GM12878 (cell line): ENCODE results near the gene KDM3B. TPM values are rescaled to one million over a fixed set of nuclear protein-coding genes. Genes with fewer than 3 reads are reported as not detected.

Source experiments
- ASH2L ChIP-seq: fragments of 300-600, 200-600 bp; sonication (generic); IDR thresholded peaks from 2 replicates; pipeline ENCODE4 v1.6.1; 2017; ENCODE audit warnings: low read depth, mild to moderate bottlenecking, borderline replicate concordance
- ATF7 ChIP-seq: fragments of 450-650 bp; IDR thresholded peaks from 2 replicates; pipeline ENCODE4 v1.6.1; 2016; ENCODE audit warnings: low read depth, mild to moderate bottlenecking
- BRCA1 ChIP-seq: IDR thresholded peaks from 2 replicates; pipeline ENCODE4 v1.6.1; 2011; ENCODE audit warnings: low read depth, low read length, improper control_type of control experiment
- CBFB ChIP-seq: IDR thresholded peaks from 2 replicates; pipeline ENCODE4 v1.6.1; 2016; ENCODE audit warnings: antibody characterized with exemption, low read depth
- CEBPB ChIP-seq, 2 experiments: fragments of 150-350 bp in 1 of 2; IDR thresholded peaks; 2 replicates each; pipeline ENCODE4 v1.6.1; 2012 to 2014; ENCODE audit warnings: low read depth in 2 of 2, low read length in 2 of 2, borderline replicate concordance in 1 of 2, inconsistent platforms in 1 of 2
- CREB1 ChIP-seq: IDR thresholded peaks from 2 replicates; pipeline ENCODE4 v1.6.1; 2012; ENCODE audit warnings: low read depth, mild to moderate bottlenecking, inconsistent platforms
- DPF2 ChIP-seq: fragments of 450-650 bp; IDR thresholded peaks from 2 replicates; pipeline ENCODE4 v1.6.1; 2017; ENCODE audit warnings: mild to moderate bottlenecking
- JUND ChIP-seq: IDR thresholded peaks from 2 replicates; pipeline ENCODE4 v1.6.1; 2012; ENCODE audit warnings: low read depth, mild to moderate bottlenecking, low read length, improper control_type of control experiment, moderate library complexity
- MEF2A ChIP-seq: IDR thresholded peaks from 2 replicates; pipeline ENCODE4 v1.6.1; 2011; ENCODE audit warnings: low read depth, mild to moderate bottlenecking, low read length, moderate library complexity; ENCODE audit not compliant: insufficient read depth
- MXI1 ChIP-seq: fragments of 150-350 bp; IDR thresholded peaks from 2 replicates; pipeline ENCODE4 v1.6.1; 2011; ENCODE audit warnings: low read depth, mild to moderate bottlenecking, inconsistent platforms, low read length, improper control_type of control experiment
- NBN ChIP-seq: fragments of 450-650 bp; IDR thresholded peaks from 2 replicates; pipeline ENCODE4 v1.6.1; 2016
- NFXL1 ChIP-seq: fragments of 450-650 bp; IDR thresholded peaks from 2 replicates; pipeline ENCODE4 v1.6.1; 2017; ENCODE audit warnings: antibody characterized with exemption, mild to moderate bottlenecking, borderline replicate concordance
- NR2C2 ChIP-seq: IDR thresholded peaks from 2 replicates; pipeline ENCODE4 v1.6.1; 2011; ENCODE audit warnings: borderline replicate concordance, low read depth; ENCODE audit not compliant: control insufficient read depth, insufficient read length
- NR2F1 ChIP-seq: fragments of 450-650 bp; conservative IDR thresholded peaks from 2 replicates; pipeline ENCODE4 v1.6.1; 2017; ENCODE audit warnings: mild to moderate bottlenecking
- PAX8 ChIP-seq: fragments of 450-650 bp; IDR thresholded peaks from 2 replicates; pipeline ENCODE4 v1.6.1; 2017; ENCODE audit warnings: mild to moderate bottlenecking, moderate library complexity
- PKNOX1 ChIP-seq: fragments of 450-650 bp; IDR thresholded peaks from 2 replicates; pipeline ENCODE4 v1.6.1; 2016; ENCODE audit warnings: mild to moderate bottlenecking
- PML ChIP-seq: IDR thresholded peaks from 2 replicates; pipeline ENCODE4 v1.6.1; 2012; ENCODE audit warnings: low read length, inconsistent platforms
- PRDM15 ChIP-seq: fragments of 450-650 bp; formaldehyde crosslinking; IDR thresholded peaks from 2 replicates; pipeline ENCODE4 v1.4.0; 2020; ENCODE audit warnings: mild to moderate bottlenecking, moderate library complexity
- RCOR1 ChIP-seq: conservative IDR thresholded peaks from 2 replicates; pipeline ENCODE4 v1.6.1; 2012; ENCODE audit warnings: low read depth, low read length, improper control_type of control experiment
- RELB ChIP-seq: fragments of 450-650 bp; IDR thresholded peaks from 2 replicates; pipeline ENCODE4 v1.6.1; 2017; ENCODE audit warnings: low read depth, mild to moderate bottlenecking, moderate library complexity
- SMC3 ChIP-seq: IDR thresholded peaks from 2 replicates; pipeline ENCODE4 v1.6.1; 2011; ENCODE audit warnings: low read length, improper control_type of control experiment, borderline replicate concordance
- SP1 ChIP-seq: IDR thresholded peaks from one replicate; pipeline ENCODE4 v1.6.1; 2011; ENCODE audit warnings: low read depth, low read length
- SREBF2 ChIP-seq: IDR thresholded peaks from 2 replicates; pipeline ENCODE4 v1.6.1; 2012; ENCODE audit warnings: mild to moderate bottlenecking, low read length
- SRF ChIP-seq, 2 experiments: IDR thresholded peaks; 2 replicates each; pipeline ENCODE4 v1.6.1; 2011; ENCODE audit warnings: low read depth in 2 of 2, low read length in 2 of 2, mild to moderate bottlenecking in 1 of 2, moderate library complexity in 1 of 2
- TCF12 ChIP-seq: IDR thresholded peaks from 2 replicates; pipeline ENCODE4 v1.6.1; 2011; ENCODE audit warnings: low read depth, mild to moderate bottlenecking, low read length
- TCF3 ChIP-seq: IDR thresholded peaks from 2 replicates; pipeline ENCODE4 v1.6.1; 2012; ENCODE audit warnings: low read depth, mild to moderate bottlenecking, low read length, borderline replicate concordance; ENCODE audit not compliant: insufficient read depth
- YBX1 ChIP-seq: fragments of 450-650 bp; IDR thresholded peaks from 2 replicates; pipeline ENCODE4 v1.6.1; 2016; ENCODE audit warnings: antibody characterized with exemption
- polyA plus RNA-seq, 11 experiments: library from polyadenylated mRNA; depleted of rRNA in 4 of 11; unstranded in 6 of 11; stranded (reverse) in 5 of 11; fragments of >200 nt; fragmentation: Nextera tagmentation in 4 of 11; fragmentation: Illumina TruSeq in 1 of 11; extraction: Ambion mirVana in 4 of 11; extraction: Trizol in 1 of 11; gene quantifications; 1 replicate in 1 of 11; 2 replicates in 10 of 11; pipeline versions ENCODE4 v1.2.1 to v1.2.3, GENCODE V29; 2011 to 2016; ENCODE audit warnings: inconsistent platforms in 2 of 11, missing spikeins in 2 of 11, low read depth in 1 of 11
- total RNA-seq, 4 experiments: library from RNA; depleted of rRNA in 3 of 4; stranded (reverse); fragments of >200 nt in 3 of 4; fragmentation: Illumina TruSeq in 1 of 4; extraction: Trizol in 1 of 4; gene quantifications; 2 replicates each; pipeline versions ENCODE4 v1.2.1 to v1.2.3, GENCODE V29; 2013 to 2021

KDM3B gene
- total and polyA plus RNA-seq, 10 of the 15 experiments (the other 5 are each of a cell fraction or from before 2014, with no cell fraction given) = 8.5 to 45.7 (median 29.0) TPM

GRCh38 chr5:138337685-138338410, 14.6 kb upstream of the KDM3B start, which contains the start of gene FAM53C (continued):
- TF ChIP-seq SMC3 (no peak), TCF3 (peak; percentile 99), TCF12 (peak; percentile 96), JUND (peak; percentile 99), NFXL1 (no peak), NBN (peak; percentile 85), SP1 (peak; percentile 88), RELB (peak; percentile 100), NR2C2 (no peak), PRDM15 (CRISPR knock-in tag) (no peak), SREBF2 (no peak), MEF2A (peak; percentile 59; the same call in 1 of the 2 replicates), SRF (IDR thresholded peaks at IDR 0.05; ENCODE audit: low read depth in 2 of 2, low read length in 2 of 2) (peak; percentile 86 to 88), MXI1 (peak; percentile 60; the same call in 1 of the 2 replicates), PAX8 (no peak), CEBPB (IDR thresholded peaks at IDR 0.05; ENCODE audit: borderline replicate concordance in 1 of 2, low read depth in 2 of 2, low read length in 2 of 2) (no peak), ATF7 (peak; percentile 100), PKNOX1 (peak; percentile 26; the same call in 1 of the 2 replicates), RCOR1 (no peak; the same call in 1 of the 2 replicates), DPF2 (no peak), CBFB (peak; percentile 98), PML (peak; percentile 99), BRCA1 (peak; percentile 54; the same call in 1 of the 2 replicates), ASH2L (no peak), YBX1 (no peak), CREB1 (no peak; the same call in 1 of the 2 replicates), NR2F1 (peak; percentile 51; the same call in 1 of the 2 replicates)
